ENCODE data around the gene NDUFA13. TPM values are rescaled to one million over a fixed set of nuclear protein-coding genes. Genes with fewer than 3 reads are reported as not detected.

The NDUFA13 gene
- total and polyA plus RNA-seq, 4 experiments from 2014 or later: 191 to 316 (median 232) TPM

DNA sequence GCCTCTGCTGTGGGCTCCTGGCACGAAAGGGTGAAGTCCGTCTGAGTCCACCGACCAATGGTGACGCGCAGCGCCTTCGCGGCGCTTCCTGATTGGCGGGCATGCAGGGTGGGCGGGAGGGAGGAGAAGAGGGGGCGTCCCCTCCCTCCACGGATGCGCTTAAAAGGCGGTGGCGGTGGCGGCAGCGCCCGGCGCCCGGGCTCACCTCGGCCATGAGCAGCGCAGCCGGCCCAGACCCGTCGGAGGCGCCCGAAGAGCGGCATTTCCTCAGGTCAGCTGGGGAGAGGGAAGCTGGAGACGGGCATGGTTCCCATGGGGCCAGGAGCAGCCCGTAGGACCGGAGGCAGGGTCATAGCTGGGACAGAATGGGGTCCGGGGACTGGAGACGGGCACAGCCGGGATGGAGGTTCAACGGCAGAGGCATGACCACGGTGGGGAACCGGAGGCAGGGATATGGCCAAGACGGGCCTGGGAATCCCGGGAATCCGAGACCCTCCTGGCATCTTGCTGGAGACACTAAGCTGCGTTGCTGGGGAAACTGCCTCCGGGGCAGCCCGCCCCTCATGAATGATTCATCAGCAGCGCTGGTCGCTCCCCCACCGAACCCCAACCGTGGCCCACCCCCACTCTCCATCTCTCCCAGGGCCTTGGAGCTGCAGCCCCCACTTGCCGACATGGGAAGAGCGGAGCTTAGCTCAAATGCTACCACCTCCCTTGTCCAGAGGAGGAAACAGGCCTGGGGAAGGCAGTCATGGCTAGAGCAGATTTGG is 12.9 kb downstream of the NDUFA13 start, which contains the start of gene YJEFN3:
Gene YJEFN3, plus strand, starts transcription at position 191 of the 770 bp plus-strand sequence. Its CDS starts 22 bp downstream, at position 213.
- H3K4me1 Mint-ChIP-seq: peaks cover 3 to 16% (median 10%) of the 10 kb centered on the region in 4 donors
- ChIA-PET CTCF (ENCODE audit: partially characterized antibody) (interaction anchor here (1.1 to 6.0 kb wide), 3 partner anchors 115 to 430 kb away, joined by 3 to 50 read pairs (median 3); partner anchors contain the start of gene GMIP), POLR2A (ENCODE audit: partially characterized antibody) (interaction anchor here (0.7 to 1.7 kb wide), 2 partner anchors 10 to 12 kb away, joined by 4 read pairs; no protein-coding TSS in a partner anchor)
- Histone ChIP-seq H3K36me3 (ENCODE audit: insufficient read depth, low read length) (peaks cover 25% of the 10 kb centered on the region), H3K4me3 (ENCODE audit: low read length in 2 of 2) (no peak within 1 kb of the TSS), H3K9me3 (ENCODE audit: control insufficient read depth in 1 of 2, low read length in 2 of 2) (no peaks in the 10 kb centered on the region), H3K27ac (ENCODE audit: low read depth, low read length) (no peak within 1 kb of the TSS), H3K27me3 (ENCODE audit: insufficient read depth, low read length) (no peaks in the 10 kb centered on the region), H3K4me1 (ENCODE audit: insufficient read depth, low read length) (peaks cover 12% of the 10 kb centered on the region)
- no peak for DNase-seq
- H3K27me3 Mint-ChIP-seq: no peaks in the 10 kb centered on the region
- H3K36me3 Mint-ChIP-seq: peaks cover 9 to 37% of the 10 kb centered on the region in 2 donors
- H3K27ac Mint-ChIP-seq: peak within 1 kb of the TSS in 4 of 7 donors; percentile 22 to 88 (median 80)
- no peaks in the 10 kb centered on the region for H3K9me3 Mint-ChIP-seq
- intact Hi-C loops (cut with micrococcal nuclease): no loop called here
- H3K4me3 Mint-ChIP-seq: no peak within 1 kb of the TSS

DNA sequence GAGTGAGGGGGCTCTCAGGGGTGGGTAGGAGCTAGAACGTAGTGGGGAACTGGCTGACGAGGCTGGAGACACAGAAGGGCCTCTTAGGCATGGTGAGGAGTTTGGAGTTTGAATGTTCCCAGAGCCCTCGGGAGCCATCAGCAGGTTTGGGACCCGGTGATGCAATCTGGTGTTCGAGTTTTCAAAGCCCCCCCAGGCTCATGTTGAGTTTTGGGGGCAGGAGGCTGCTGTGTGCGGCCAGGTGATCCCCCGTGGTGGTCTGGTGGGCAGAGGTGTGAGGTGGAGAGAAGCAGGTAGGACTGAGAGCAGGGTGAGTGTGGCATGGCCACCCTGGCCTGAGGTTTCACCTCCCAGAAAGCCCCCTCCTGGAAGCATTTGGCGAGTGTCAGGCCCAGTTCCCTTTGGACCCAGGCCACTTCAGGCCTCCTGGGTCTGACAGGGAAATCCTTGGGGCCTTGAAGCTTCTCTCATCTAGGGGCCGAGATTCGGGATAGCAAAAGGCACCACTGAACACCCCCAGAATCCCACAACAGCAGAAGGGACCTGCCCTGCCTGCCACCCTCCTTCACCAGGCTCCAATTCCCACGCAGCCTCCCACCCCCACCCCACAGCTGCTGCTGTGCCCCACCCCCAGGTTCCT is 13.9 kb downstream of the NDUFA13 start:
- Mint-ChIP-seq H3K9me3 (no peaks in the 10 kb centered on the region), H3K4me1 (peaks cover 3 to 22% (median 10%) of the 10 kb centered on the region in 4 donors), H3K27me3 (no peaks in the 10 kb centered on the region), H3K36me3 (peaks cover 9 to 30% of the 10 kb centered on the region in 2 donors), H3K4me3 (no peak overlapping the region), H3K27ac (peak overlapping the region in 4 of 7 donors; percentile 76 to 88 (median 80))
- intact Hi-C loops (cut with micrococcal nuclease): loop anchor here (5.0 kb wide), 1 partner anchor 202 kb away; the partner anchor contains the start of gene ZNF14
- Histone ChIP-seq H3K36me3 (ENCODE audit: insufficient read depth, low read length) (peaks cover 20% of the 10 kb centered on the region), H3K9me3 (ENCODE audit: control insufficient read depth in 1 of 2, low read length in 2 of 2) (no peaks in the 10 kb centered on the region), H3K27ac (ENCODE audit: low read depth, low read length) (no peak overlapping the region), H3K4me1 (ENCODE audit: insufficient read depth, low read length) (peaks cover 12% of the 10 kb centered on the region), H3K4me3 (ENCODE audit: low read length in 2 of 2) (no peak overlapping the region), H3K27me3 (ENCODE audit: insufficient read depth, low read length) (no peaks in the 10 kb centered on the region)
- POLR2A ChIA-PET (ENCODE audit: partially characterized antibody): interaction anchor here (0.6 to 3.7 kb wide), 4 partner anchors 48 to 133 kb away, joined by 3 to 13 read pairs (median 4); partner anchors contain the start of genes ATP13A1, GMIP and LPAR2
- DNase-seq: no peak
- CTCF ChIA-PET (ENCODE audit: partially characterized antibody): interaction anchor here (0.6 to 6.0 kb wide), 5 partner anchors 76 to 429 kb away, joined by 3 to 50 read pairs (median 3); partner anchors contain the start of gene GMIP

DNA sequence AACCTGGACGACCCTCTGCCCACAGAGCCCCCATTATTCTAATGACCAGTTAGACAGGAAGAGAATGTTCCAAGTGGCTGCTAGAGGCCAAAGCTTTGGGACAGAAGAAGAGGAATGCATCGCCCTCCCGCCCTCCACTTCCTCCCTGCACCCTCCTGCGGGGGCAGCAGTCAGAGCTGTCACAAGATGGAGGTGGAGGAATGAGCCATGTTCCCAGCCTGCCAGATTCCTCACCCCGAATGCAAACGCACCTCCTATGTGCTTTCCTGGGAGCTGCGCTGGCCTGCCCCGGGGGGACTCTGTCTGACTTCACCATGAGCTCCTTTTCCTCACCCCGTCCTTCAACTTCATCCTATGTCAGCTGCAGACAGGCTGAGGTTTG is 14.4 kb downstream of the NDUFA13 start:
- no peaks in the 10 kb centered on the region for H3K27me3 Mint-ChIP-seq
- peak overlapping the region in 2 of 7 donors; percentile 13 to 76 for H3K27ac Mint-ChIP-seq
- intact Hi-C loops (cut with micrococcal nuclease): loop anchor here (5.0 kb wide), 1 partner anchor 202 kb away; the partner anchor contains the start of gene ZNF14
- no peak overlapping the region for H3K27ac ChIP-seq (ENCODE audit: low read depth, low read length)
- peaks cover 9 to 27% of the 10 kb centered on the region in 2 donors for H3K36me3 Mint-ChIP-seq
- peaks cover 12% of the 10 kb centered on the region for H3K4me1 ChIP-seq (ENCODE audit: insufficient read depth, low read length)
- no peak overlapping the region for H3K4me3 Mint-ChIP-seq
- no peaks in the 10 kb centered on the region for H3K27me3 ChIP-seq (ENCODE audit: insufficient read depth, low read length)
- ChIA-PET CTCF (ENCODE audit: partially characterized antibody) (interaction anchor here (0.6 to 6.0 kb wide), 5 partner anchors 75 to 428 kb away, joined by 3 to 50 read pairs (median 5); partner anchors contain the start of gene GMIP), POLR2A (ENCODE audit: partially characterized antibody) (interaction anchor here (1.3 to 3.7 kb wide), 3 partner anchors 98 to 132 kb away, joined by 4 to 42 read pairs (median 13); partner anchors contain the start of genes ATP13A1, GMIP and LPAR2)
- H3K9me3 ChIP-seq (ENCODE audit: control insufficient read depth in 1 of 2, low read length in 2 of 2): no peaks in the 10 kb centered on the region
- peaks cover 20% of the 10 kb centered on the region for H3K36me3 ChIP-seq (ENCODE audit: insufficient read depth, low read length)
- DNase-seq: no peak
- H3K4me3 ChIP-seq (ENCODE audit: low read length in 2 of 2): no peak overlapping the region
- H3K4me1 Mint-ChIP-seq: peaks cover 3 to 22% (median 10%) of the 10 kb centered on the region in 4 donors
- H3K9me3 Mint-ChIP-seq: no peaks in the 10 kb centered on the region

DNA sequence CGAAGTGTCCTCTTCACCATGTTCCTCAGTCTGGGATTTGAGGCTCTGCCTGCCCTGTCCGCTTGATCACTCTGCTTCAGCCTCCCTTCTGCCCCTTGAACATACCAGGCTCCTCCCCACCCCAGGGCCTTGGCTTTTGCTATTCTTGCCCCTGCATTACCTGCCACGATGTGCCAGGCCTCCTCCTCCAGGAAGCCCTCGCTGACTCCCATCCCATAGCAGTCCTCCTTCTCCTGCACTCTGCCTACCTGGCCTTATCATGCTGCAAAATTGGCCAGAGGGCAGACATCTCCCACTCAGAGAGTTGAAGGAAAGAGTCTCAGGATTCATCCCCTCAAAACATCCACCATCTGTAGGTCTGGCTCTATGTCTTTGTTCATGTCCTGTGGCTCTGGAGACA is 14.9 kb downstream of the NDUFA13 start:
- H3K4me3 Mint-ChIP-seq: no peak overlapping the region

DNA sequence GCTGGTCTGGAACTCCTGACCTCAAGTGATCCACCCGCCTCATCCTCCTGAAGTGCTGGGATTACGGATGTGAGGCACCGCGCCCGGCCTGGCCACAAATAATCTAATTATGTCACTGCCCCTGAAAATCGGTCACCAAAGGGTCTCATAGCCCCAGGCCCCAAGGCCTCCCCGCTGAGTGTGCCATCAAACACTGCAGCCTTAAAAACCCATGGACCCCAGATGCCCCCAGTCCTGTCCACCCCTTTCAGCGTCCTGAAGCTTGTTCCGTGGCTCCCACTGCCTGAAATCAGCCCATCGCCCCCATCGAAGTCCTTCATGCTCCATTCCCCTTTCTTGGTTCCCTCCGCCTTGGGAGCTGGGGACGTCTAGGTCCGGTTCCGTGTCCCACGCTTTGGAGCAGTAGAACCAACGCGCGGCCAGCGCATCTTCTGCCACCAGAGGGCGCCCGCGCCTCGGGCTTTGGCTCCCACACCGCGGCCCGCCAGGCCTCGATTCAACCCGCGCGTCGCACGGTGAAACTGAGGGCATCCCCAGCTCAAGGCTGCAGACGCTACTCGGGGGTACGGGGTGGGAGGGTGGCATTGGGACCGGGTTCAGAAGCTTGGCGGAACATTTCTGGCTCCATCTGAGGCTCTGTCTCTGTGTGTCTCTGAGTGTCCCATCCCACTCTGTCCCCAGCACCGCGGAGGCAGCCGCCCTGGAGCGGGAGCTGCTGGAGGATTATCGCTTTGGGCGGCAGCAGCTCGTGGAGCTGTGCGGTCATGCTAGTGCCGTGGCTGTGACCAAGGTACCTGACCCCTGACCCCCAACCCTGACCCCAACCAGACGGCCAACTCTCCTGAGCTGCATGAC is 16.2 kb downstream of the NDUFA13 start:
- Histone ChIP-seq H3K27me3 (ENCODE audit: insufficient read depth, low read length) (no peaks in the 10 kb centered on the region), H3K36me3 (ENCODE audit: insufficient read depth, low read length) (peaks cover 11% of the 10 kb centered on the region), H3K27ac (ENCODE audit: low read depth, low read length) (peak overlapping the region; percentile 24), H3K9me3 (ENCODE audit: control insufficient read depth in 1 of 2, low read length in 2 of 2) (no peaks in the 10 kb centered on the region), H3K4me1 (ENCODE audit: insufficient read depth, low read length) (peaks cover 12% of the 10 kb centered on the region), H3K4me3 (ENCODE audit: low read length in 2 of 2) (no peak overlapping the region)
- Mint-ChIP-seq H3K4me3 (peak overlapping the region in 1 of 8 donors; percentile 20), H3K36me3 (peaks cover 9 to 21% of the 10 kb centered on the region in 2 donors), H3K9me3 (no peaks in the 10 kb centered on the region), H3K4me1 (peaks cover 3 to 28% (median 13%) of the 10 kb centered on the region in 4 donors), H3K27ac (peak overlapping the region in 6 of 7 donors; percentile 64 to 91 (median 86)), H3K27me3 (no peaks in the 10 kb centered on the region)
- DNase-seq: peak; percentile 78 to 85 (median 80)
- ChIA-PET POLR2A (ENCODE audit: partially characterized antibody) (interaction anchor here (0.5 to 3.7 kb wide), 19 partner anchors 16 to 289 kb away, joined by 3 to 42 read pairs (median 3); partner anchors contain the start of genes ATP13A1, GMIP, NDUFA13 and TSSK6), CTCF (ENCODE audit: partially characterized antibody) (interaction anchor here (0.6 to 6.0 kb wide), 46 partner anchors 9 to 705 kb away, joined by 3 to 68 read pairs (median 4); partner anchors contain the start of genes ATP13A1, GMIP, LPAR2 and NDUFA13)
- intact Hi-C loops (cut with micrococcal nuclease): loop anchor here (1.0 to 5.0 kb wide), 4 partner anchors 22 to 427 kb away; partner anchors contain the start of genes GMIP and ZNF14

More for the DNA sequence above, 14.9 kb downstream of the NDUFA13 start:
- ChIA-PET CTCF (ENCODE audit: partially characterized antibody) (interaction anchor here (0.6 to 6.0 kb wide), 8 partner anchors 24 to 428 kb away, joined by 3 to 68 read pairs (median 6); partner anchors contain the start of genes GMIP and LPAR2), POLR2A (ENCODE audit: partially characterized antibody) (interaction anchor here (0.6 to 3.7 kb wide), 7 partner anchors 97 to 469 kb away, joined by 3 to 42 read pairs (median 4); partner anchors contain the start of genes ATP13A1, GMIP, LPAR2 and ZNF101)
- H3K36me3 ChIP-seq (ENCODE audit: insufficient read depth, low read length): peaks cover 18% of the 10 kb centered on the region
- intact Hi-C loops (cut with micrococcal nuclease): loop anchor here (5.0 kb wide), 1 partner anchor 201 kb away; the partner anchor contains the start of gene ZNF14
- no peak overlapping the region for H3K4me3 ChIP-seq (ENCODE audit: low read length in 2 of 2)
- H3K4me1 ChIP-seq (ENCODE audit: insufficient read depth, low read length): peaks cover 12% of the 10 kb centered on the region
- peaks cover 3 to 22% (median 10%) of the 10 kb centered on the region in 4 donors for H3K4me1 Mint-ChIP-seq
- H3K36me3 Mint-ChIP-seq: peaks cover 9 to 27% of the 10 kb centered on the region in 2 donors
- DNase-seq: no peak
- peak overlapping the region in 5 of 7 donors; percentile 8 to 68 (median 29) for H3K27ac Mint-ChIP-seq
- H3K27me3 ChIP-seq (ENCODE audit: insufficient read depth, low read length): no peaks in the 10 kb centered on the region
- H3K9me3 Mint-ChIP-seq: no peaks in the 10 kb centered on the region
- no peak overlapping the region for H3K27ac ChIP-seq (ENCODE audit: low read depth, low read length)
- no peaks in the 10 kb centered on the region for H3K27me3 Mint-ChIP-seq
- no peaks in the 10 kb centered on the region for H3K9me3 ChIP-seq (ENCODE audit: control insufficient read depth in 1 of 2, low read length in 2 of 2)
